Ovary (tissue), 3 donors: ENCODE measurements around the gene KEL.

Experiments
- CTCF ChIP-seq, 3 donors: fragments of 450-650 bp in 2 of 3; fragments of 200-600 bp in 1 of 3; IDR thresholded peaks; one replicate each; pipeline versions ENCODE4 v1.5.1 to v1.8.0; 2016 to 2022; ENCODE audit warnings: antibody characterized with exemption in 3 of 3, mild to moderate bottlenecking in 1 of 3
- POLR2A ChIP-seq: fragments of 450-650 bp; IDR thresholded peaks from one replicate; pipeline ENCODE4 v1.6.1; 2017; ENCODE audit warnings: antibody characterized with exemption, mild to moderate bottlenecking, moderate library complexity
- donor health status: DM: no; HTN: no; CAD: no.

DNA sequence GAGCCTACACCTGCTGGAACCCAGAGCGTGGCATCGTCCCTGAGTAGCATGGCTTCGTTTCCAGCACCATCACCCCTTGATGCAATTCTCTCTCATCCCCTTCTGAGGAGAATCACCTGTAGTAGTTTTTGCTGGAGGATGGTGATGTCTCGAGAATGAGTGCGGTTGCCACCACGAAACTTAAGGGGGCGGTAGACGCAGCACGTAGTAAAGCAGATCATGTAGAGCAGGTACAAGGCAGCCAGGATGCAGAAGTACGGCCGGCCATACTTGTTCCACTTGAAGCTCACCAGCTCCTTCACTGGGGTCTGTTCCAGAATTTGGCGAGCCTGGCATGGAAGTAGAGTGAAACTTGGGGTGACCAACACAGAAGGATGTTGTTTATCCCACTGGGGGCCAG lies 36.8 kb downstream of the KEL start:
- no peak for TF ChIP-seq CTCF (IDR thresholded peaks at IDR 0.05)
- TF ChIP-seq POLR2A, result no peak
